ENCODE data around the gene ITGB6.

GRCh38 chr2:160156100-160156499 lies 44.0 kb downstream of the ITGB6 start:
- TF ChIP-seq CTCF (IDR thresholded peaks at IDR 0.05) (no peak), POLR2A (IDR thresholded peaks at IDR 0.05) (no peak)
